GM12801 (cell line): ENCODE results near the gene PSMB10.

ENCODE experiments used
- CTCF ChIP-seq: IDR thresholded peaks from one replicate; pipeline ENCODE4 v1.5.1; 2011; ENCODE audit warnings: control low read depth; ENCODE audit not compliant: insufficient read length; ENCODE audit errors: extremely low read depth

The PSMB10 gene

DNA sequence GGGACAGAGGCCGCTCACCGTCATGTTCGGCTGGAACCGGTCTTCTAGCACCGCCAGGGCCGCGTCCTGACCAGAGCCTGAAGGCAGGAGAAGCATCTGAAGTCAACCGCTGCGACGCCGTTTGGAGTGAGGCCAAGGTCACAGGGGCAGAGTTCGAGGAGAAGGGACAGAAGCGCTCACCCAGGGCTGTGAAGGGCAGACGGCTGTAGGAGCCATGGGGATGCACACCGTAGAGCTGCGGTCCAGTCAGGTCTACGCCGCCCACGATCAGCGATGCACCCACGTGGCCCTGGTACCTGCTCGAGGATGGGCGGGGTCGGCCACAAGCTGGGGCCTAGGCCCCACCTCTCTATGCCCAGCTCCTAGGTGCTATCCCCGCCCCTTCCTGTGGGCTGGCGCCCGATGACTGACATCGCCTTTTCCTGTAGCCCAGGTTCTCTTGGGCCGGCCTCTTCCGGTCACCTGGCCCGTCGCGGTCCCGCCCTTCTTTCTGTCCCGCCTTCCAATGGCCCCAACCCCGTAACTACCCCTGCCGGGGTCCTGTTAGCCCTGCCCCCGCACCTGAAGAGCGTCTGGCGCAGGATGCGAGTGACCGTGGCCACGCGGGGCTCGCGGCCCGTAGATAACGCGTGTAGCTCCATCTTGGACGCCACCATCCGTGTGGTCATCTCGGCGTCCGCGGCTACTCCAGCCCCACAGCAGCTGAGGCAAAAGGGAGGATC is 1.1 kb downstream of the PSMB10 start:
- TF ChIP-seq CTCF: no peak

GRCh38 chr16:67935101-67935401 is 1.6 kb downstream of the PSMB10 start:
- no peak for TF ChIP-seq CTCF

- TF ChIP-seq CTCF: no peak
Observed at GRCh38 chr16:67934306-67935100, 2.1 kb downstream of the PSMB10 start.

DNA sequence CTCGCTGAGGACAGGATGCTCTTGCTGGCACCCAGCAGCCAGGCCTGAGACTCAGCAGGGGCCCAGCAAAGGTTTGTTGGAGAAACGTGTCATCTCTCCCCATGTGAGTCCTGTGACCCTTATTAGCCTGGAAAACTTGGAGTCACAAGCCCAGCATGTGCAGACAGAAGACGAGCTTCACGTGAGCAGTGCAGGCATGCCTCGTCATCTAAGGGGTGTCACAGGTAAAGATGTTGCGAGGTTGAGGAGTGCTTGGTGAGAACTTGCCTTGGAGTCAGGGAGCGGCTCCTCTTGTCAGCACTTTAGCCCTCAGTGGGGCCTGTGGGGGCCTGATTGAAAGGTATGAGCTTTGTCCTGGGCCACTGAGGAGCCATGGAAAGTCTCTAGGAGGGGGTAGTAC is 2.8 kb downstream of the PSMB10 start:
- TF ChIP-seq CTCF: no peak

DNA sequence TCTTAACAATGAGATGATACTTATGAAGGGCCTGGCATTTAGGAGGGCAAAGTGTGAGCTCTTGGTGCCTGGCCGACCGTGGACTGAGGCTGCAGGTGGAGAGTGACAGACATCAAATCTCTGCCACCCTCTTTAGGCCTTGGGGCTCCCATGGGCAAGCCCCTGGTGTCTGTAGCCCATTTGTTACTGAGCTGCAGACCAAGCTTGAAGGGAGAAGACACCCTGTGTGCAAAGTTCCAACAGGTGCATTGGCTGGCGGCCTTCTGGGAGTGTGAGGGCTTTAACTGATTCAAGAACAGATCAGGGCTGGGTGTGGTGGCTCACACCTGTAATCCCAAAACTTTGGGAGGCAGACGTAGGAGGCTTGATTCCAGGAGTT is 4.2 kb downstream of the PSMB10 start:
- no peak for TF ChIP-seq CTCF

DNA sequence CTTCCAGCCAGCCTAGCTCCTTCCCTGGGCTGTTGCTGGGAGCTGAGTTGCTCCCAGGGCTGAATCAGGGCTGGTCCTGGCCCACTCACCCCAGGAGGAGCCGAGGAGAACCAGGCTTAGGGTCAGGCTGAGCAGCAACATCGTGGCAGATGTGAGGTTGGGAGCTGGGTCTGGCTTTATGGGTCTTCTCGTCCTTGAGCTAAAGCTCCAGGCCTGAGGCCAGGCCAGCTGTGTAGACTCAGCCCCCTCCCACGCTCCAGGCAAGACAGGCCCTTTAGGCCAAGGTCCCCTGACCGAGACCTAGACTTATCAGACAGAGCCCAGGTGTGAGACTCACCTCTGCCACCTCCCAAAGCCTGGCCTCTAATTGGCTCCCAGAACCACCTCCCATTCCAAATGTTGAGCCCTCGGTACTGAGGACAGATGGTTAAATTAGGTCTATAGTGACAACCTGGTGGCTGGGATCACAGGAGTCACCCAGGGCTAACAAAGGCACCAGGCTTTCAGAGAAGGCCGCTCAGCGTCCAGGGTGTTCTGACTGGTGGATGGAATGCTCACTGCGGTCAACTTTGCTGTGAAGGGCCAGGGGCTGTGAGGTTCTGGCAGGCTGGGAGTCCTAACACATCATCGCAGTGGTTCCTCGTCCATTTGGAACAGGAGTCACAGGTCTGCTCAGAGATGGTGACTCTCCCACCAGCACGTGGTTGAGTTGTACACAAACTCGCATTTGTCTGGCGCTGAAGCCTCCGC is 4.8 kb downstream of the PSMB10 start, which contains the start of gene CTRL:
Gene CTRL (minus strand): TSS at position 151 of the 750 bp plus-strand sequence. CDS start 10 bp downstream, at position 141.
- TF ChIP-seq CTCF: no peak

GRCh38 chr16:67930678-67931211 is 5.9 kb downstream of the PSMB10 start:
- TF ChIP-seq CTCF: no peak
